Measurements from ENCODE around the gene TJP2.
"Not testable (repeated sequence)": the region's sequence is repeated elsewhere in the genome, so short reads cannot be mapped to it uniquely, and the experiment has no call there.

Gene TJP2

GRCh38 chr9:69293156-69293555 lies 119.1 kb downstream of the TJP2 start:
- no peak overlapping the region for H3K27ac ChIP-seq (ENCODE audit: insufficient read depth, low read length, poor library complexity, severe bottlenecking)
- no peaks in the 10 kb centered on the region for H3K9me3 ChIP-seq (ENCODE audit: control insufficient read depth, low read length)
- H3K4me3 ChIP-seq (ENCODE audit: insufficient read depth, low read depth, low read length, poor library complexity, severe bottlenecking), result no peak overlapping the region
- DNase-seq, result no peak
- no peaks in the 10 kb centered on the region for H3K36me3 ChIP-seq (ENCODE audit: control insufficient read depth, insufficient read depth, low read length)
- no peaks in the 10 kb centered on the region for H3K27me3 ChIP-seq (replicated peaks; ENCODE audit: control insufficient read depth, insufficient read depth, low read length, poor library complexity, severe bottlenecking)
- no peaks in the 10 kb centered on the region for H3K4me1 ChIP-seq (ENCODE audit: control insufficient read depth, insufficient read depth, low read length, poor library complexity, severe bottlenecking)

DNA sequence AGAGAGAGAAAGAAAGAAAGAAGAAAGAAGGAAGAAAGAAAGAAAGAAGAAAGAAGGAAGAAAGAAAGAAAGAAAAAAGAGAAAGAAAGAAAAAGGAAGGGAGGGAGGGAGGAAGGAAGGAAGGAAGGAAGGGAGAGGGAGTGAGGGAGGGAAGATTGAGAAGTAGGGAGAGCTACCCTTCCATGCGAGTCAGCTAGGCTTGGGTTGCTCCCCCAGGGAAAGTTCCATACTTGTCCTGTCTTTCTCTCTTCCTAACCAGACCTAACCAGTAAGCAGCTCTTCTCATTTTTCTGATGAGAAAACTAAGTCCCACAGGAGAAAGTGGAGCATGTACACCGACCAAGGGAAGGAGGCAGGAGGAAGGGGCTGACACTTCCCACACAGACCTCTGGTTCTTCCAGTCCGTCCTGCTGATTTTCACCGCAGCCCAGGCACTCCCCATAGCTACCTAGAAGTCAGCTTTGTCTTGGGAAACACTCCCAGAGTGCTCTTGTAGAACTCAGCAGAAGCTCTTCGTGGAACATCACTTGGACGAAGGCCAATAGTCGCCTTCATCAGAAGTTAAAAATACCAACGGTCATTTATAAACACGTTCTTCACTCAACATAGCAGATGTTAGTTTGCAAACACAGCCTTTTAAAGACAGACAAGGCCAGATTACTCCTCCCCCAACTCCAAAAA lies 121.9 kb downstream of the TJP2 start:
- Histone ChIP-seq H3K27ac (ENCODE audit: insufficient read depth, low read length, poor library complexity, severe bottlenecking) (no peak overlapping the region), H3K9me3 (ENCODE audit: control insufficient read depth, low read length) (no peaks in the 10 kb centered on the region), H3K4me3 (ENCODE audit: insufficient read depth, low read depth, low read length, poor library complexity, severe bottlenecking) (no peak overlapping the region), H3K4me1 (ENCODE audit: control insufficient read depth, insufficient read depth, low read length, poor library complexity, severe bottlenecking) (no peaks in the 10 kb centered on the region), H3K36me3 (ENCODE audit: control insufficient read depth, insufficient read depth, low read length) (no peaks in the 10 kb centered on the region), H3K27me3 (replicated peaks; ENCODE audit: control insufficient read depth, insufficient read depth, low read length, poor library complexity, severe bottlenecking) (no peaks in the 10 kb centered on the region)
- no peak for DNase-seq

DNA sequence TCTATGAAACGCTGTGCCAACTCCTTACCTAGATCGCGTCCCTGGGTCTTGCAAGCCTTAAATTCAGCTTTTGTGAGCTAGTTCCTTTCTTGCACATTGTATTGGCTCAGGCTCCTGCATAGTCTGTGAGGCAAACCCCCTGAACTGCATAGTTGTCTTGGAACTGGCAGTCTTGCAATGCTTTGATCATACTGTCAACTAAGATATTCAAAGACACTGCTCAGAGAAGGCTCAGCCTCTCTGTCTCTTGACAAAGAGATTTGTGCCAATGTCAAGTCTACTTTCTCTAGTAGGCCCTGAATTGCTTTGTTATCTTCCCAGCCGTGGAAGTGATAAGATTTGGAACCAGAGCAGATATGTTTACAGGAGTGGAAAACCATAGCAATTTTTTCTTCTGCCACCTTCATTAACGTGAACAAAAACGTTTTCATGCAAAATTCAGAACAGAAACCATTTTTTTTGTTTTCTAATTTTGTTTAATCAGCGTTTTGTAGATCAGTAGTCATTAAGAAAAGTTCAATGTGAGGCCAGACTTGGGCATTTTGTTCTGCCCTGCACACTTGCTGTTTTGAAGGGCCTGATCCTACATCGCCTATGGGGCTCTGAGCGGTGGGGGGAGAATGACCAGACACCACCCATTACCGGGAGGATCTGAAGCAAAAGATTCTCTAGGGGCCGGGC lies 123.4 kb downstream of the TJP2 start:
- H3K4me1 ChIP-seq (ENCODE audit: control insufficient read depth, insufficient read depth, low read length, poor library complexity, severe bottlenecking), result no peaks in the 10 kb centered on the region
- no peaks in the 10 kb centered on the region for H3K27me3 ChIP-seq (replicated peaks; ENCODE audit: control insufficient read depth, insufficient read depth, low read length, poor library complexity, severe bottlenecking)
- no peak for DNase-seq
- H3K27ac ChIP-seq (ENCODE audit: insufficient read depth, low read length, poor library complexity, severe bottlenecking), result no peak overlapping the region
- H3K9me3 ChIP-seq (ENCODE audit: control insufficient read depth, low read length), result no peaks in the 10 kb centered on the region
- no peak overlapping the region for H3K4me3 ChIP-seq (ENCODE audit: insufficient read depth, low read depth, low read length, poor library complexity, severe bottlenecking)
- H3K36me3 ChIP-seq (ENCODE audit: control insufficient read depth, insufficient read depth, low read length), result no peaks in the 10 kb centered on the region

DNA sequence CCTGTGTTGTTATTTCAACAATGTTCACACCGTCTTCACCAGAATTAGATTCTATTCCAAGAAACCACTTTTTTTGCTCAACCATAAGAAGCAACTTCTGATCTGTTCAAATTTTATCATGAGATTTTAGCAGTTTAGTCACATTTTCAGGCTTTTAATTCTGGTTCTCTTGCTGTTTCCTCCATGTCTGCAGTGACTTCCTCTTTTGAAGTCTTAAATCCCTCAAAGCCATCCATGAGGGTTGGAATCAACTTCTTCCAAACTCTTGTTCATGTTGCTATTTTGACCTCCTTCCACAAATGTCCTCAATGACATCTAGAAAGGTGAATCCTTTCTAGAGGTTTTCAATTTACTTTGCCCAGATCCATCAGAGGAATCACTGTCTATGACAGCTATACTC lies 125.2 kb downstream of the TJP2 start:
- H3K4me3 ChIP-seq (ENCODE audit: insufficient read depth, low read depth, low read length, poor library complexity, severe bottlenecking), result no peak overlapping the region
- no peaks in the 10 kb centered on the region for H3K9me3 ChIP-seq (ENCODE audit: control insufficient read depth, low read length)
- no peak for DNase-seq
- H3K27me3 ChIP-seq (replicated peaks; ENCODE audit: control insufficient read depth, insufficient read depth, low read length, poor library complexity, severe bottlenecking), result no peaks in the 10 kb centered on the region
- H3K4me1 ChIP-seq (ENCODE audit: control insufficient read depth, insufficient read depth, low read length, poor library complexity, severe bottlenecking), result no peaks in the 10 kb centered on the region
- H3K27ac ChIP-seq (ENCODE audit: insufficient read depth, low read length, poor library complexity, severe bottlenecking), result no peak overlapping the region
- H3K36me3 ChIP-seq (ENCODE audit: control insufficient read depth, insufficient read depth, low read length), result no peaks in the 10 kb centered on the region

GRCh38 chr9:69299826-69300225 lies 125.7 kb downstream of the TJP2 start:
- no peaks in the 10 kb centered on the region for H3K36me3 ChIP-seq (ENCODE audit: control insufficient read depth, insufficient read depth, low read length)
- no peak overlapping the region for H3K4me3 ChIP-seq (ENCODE audit: insufficient read depth, low read depth, low read length, poor library complexity, severe bottlenecking)
- no peaks in the 10 kb centered on the region for H3K4me1 ChIP-seq (ENCODE audit: control insufficient read depth, insufficient read depth, low read length, poor library complexity, severe bottlenecking)
- H3K27ac ChIP-seq (ENCODE audit: insufficient read depth, low read length, poor library complexity, severe bottlenecking), result no peak overlapping the region
- H3K9me3 ChIP-seq (ENCODE audit: control insufficient read depth, low read length), result no peaks in the 10 kb centered on the region
- H3K27me3 ChIP-seq (replicated peaks; ENCODE audit: control insufficient read depth, insufficient read depth, low read length, poor library complexity, severe bottlenecking), result no peaks in the 10 kb centered on the region
- no peak for DNase-seq

- Histone ChIP-seq H3K9me3 (ENCODE audit: control insufficient read depth, low read length) (no peaks in the 10 kb centered on the region), H3K27me3 (replicated peaks; ENCODE audit: control insufficient read depth, insufficient read depth, low read length, poor library complexity, severe bottlenecking) (no peaks in the 10 kb centered on the region), H3K36me3 (ENCODE audit: control insufficient read depth, insufficient read depth, low read length) (no peaks in the 10 kb centered on the region), H3K4me1 (ENCODE audit: control insufficient read depth, insufficient read depth, low read length, poor library complexity, severe bottlenecking) (no peaks in the 10 kb centered on the region), H3K27ac (ENCODE audit: insufficient read depth, low read length, poor library complexity, severe bottlenecking) (no peak overlapping the region), H3K4me3 (ENCODE audit: insufficient read depth, low read depth, low read length, poor library complexity, severe bottlenecking) (no peak overlapping the region)
- no peak for DNase-seq
Measured at GRCh38 chr9:69303331-69303730, 129.3 kb downstream of the TJP2 start.

DNA sequence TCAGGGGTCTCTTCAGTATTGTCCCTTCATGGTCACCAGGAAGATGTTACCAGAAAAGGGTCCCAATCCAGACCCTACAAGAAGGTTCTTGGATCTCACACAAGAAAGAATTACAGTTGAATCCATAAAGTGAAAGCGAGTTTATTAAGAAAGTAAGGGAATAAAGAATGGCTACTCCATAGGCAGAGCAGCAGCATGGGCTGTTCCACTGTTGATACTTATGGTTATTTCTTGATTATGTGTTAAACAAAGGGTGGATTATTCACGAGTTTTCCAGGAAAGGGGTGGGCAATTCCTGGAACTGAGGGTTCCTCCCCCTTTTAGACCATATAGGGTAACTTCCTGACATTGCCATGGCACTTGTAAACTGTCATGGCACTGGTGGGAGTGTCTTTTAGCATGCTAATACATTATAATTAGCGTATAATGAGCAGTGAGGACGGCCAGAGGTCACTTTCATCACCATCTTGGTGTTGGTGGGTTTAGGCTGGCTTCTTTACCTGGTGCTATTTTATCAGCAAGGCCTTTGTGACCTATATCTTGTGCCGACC lies 132.9 kb downstream of the TJP2 start:
- H3K9me3 ChIP-seq (ENCODE audit: control insufficient read depth, low read length); H3K27me3 ChIP-seq (replicated peaks; ENCODE audit: control insufficient read depth, insufficient read depth, low read length, poor library complexity, severe bottlenecking); H3K36me3 ChIP-seq (ENCODE audit: control insufficient read depth, insufficient read depth, low read length); H3K27ac ChIP-seq (ENCODE audit: insufficient read depth, low read length, poor library complexity, severe bottlenecking); DNase-seq; H3K4me1 ChIP-seq (ENCODE audit: control insufficient read depth, insufficient read depth, low read length, poor library complexity, severe bottlenecking); H3K4me3 ChIP-seq (ENCODE audit: insufficient read depth, low read depth, low read length, poor library complexity, severe bottlenecking): not testable (repeated sequence)

DNA sequence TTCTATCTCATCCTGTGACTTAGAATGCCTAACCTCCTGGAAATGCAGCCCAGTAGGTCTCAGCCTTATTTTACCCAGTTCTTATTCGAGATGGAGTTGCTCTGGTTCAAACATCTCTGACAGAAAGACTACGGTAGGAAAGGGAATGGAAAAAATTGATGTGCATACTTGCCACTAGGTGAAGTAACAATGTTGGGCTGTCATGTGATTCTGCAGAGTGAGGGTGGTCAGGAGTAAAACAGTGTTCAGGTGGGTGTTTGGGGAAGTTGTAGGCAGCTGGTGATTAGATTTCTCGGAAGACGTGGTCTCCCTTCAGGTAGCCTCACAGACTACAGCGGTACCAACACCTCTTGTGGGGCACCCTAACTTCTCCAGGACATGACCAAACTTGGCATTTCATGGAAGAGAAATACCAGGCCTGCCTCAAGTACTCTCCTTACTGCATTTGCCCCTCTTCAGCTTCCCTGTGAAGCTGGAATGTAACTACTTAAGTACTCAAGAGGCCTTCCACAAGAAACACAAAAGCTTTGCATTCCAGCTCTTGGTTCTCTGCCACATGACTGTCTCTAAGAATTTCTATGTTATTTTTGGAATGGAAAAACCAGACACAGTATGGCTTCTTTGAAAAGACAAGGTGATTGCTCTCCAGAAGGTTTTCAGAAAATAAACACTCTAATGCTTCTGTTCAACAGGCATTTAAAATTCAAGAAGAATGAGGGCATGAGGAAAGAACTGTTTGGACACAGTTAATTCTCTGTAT lies 133.5 kb downstream of the TJP2 start:
- H3K4me1 ChIP-seq (ENCODE audit: control insufficient read depth, insufficient read depth, low read length, poor library complexity, severe bottlenecking), result no peaks in the 10 kb centered on the region
- no peaks in the 10 kb centered on the region for H3K9me3 ChIP-seq (ENCODE audit: control insufficient read depth, low read length)
- H3K27ac ChIP-seq (ENCODE audit: insufficient read depth, low read length, poor library complexity, severe bottlenecking), result no peak overlapping the region
- no peaks in the 10 kb centered on the region for H3K36me3 ChIP-seq (ENCODE audit: control insufficient read depth, insufficient read depth, low read length)
- H3K4me3 ChIP-seq (ENCODE audit: insufficient read depth, low read depth, low read length, poor library complexity, severe bottlenecking), result no peak overlapping the region
- DNase-seq, result no peak
- H3K27me3 ChIP-seq (replicated peaks; ENCODE audit: control insufficient read depth, insufficient read depth, low read length, poor library complexity, severe bottlenecking), result no peaks in the 10 kb centered on the region

GRCh38 chr9:69308206-69308931 lies 134.3 kb downstream of the TJP2 start:
- Histone ChIP-seq H3K9me3 (ENCODE audit: control insufficient read depth, low read length) (no peaks in the 10 kb centered on the region), H3K27ac (ENCODE audit: insufficient read depth, low read length, poor library complexity, severe bottlenecking) (no peak overlapping the region), H3K4me1 (ENCODE audit: control insufficient read depth, insufficient read depth, low read length, poor library complexity, severe bottlenecking) (no peaks in the 10 kb centered on the region), H3K4me3 (ENCODE audit: insufficient read depth, low read depth, low read length, poor library complexity, severe bottlenecking) (no peak overlapping the region), H3K36me3 (ENCODE audit: control insufficient read depth, insufficient read depth, low read length) (no peaks in the 10 kb centered on the region), H3K27me3 (replicated peaks; ENCODE audit: control insufficient read depth, insufficient read depth, low read length, poor library complexity, severe bottlenecking) (no peaks in the 10 kb centered on the region)
- DNase-seq, result no peak
